Tongue (tissue), 2 donors: Measurements from ENCODE around the gene HSBP1L1. TPM values are rescaled to one million over a fixed set of nuclear protein-coding genes. Genes with fewer than 3 reads are reported as not detected.

ENCODE experiments used
- DNase-seq: peaks from one replicate; pipeline ENCODE4 v3.0.0-alpha.2; 2015
- total RNA-seq: library from RNA; depleted of rRNA; stranded (reverse); fragments of >200 nt; gene quantifications from one replicate; pipeline ENCODE4 v1.2.3, GENCODE V29; 2014

The HSBP1L1 gene
- total RNA-seq, 1 donor from 2014 or later, result 2.9 TPM

DNA sequence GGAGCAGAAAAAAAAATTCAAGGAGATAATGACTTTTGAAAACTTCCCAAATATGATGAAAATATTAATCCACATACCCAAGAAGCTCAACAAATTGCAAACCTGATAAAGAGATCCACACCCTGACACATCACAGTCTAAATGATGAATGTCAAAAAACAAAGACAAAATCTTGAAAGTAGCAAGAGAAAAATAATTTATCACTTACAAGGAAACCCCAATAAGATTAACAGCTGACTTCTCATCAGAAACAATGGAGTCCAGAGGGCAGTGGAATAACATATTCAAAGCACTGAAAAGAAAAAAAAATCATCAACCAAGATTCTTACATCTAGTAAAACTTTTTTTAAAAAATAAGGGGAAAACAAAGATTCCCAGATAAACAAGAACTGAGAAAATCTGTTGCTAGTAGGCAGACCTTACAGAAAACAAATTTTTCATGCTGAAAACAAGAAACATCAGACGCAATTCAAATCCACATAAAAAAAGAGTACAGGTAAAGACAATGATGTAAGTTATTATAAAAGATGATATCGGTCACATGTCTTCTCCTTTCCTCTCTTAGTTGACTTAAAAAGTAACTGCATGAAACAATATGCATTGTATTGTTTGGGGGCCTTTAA lies 34.3 kb upstream of the HSBP1L1 start:
- DNase-seq, result no peak

DNA sequence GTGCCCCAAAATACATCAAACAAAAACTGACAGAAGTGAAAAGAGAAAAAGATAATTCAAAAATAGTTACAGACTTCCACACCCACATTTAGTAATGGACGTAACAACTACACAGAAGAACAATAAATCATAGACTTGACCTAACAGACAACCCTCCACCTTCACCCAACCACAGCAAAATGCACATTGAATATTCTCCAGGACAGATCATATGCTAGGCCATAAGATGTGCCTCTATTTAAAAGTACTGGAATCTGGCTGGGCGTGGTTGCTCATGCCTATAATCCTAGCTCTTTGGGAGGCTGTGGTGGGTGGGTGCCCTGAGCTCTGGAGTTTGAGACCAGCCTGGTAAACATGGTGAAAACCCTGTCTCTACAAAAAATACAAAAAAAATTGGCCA lies 33.0 kb upstream of the HSBP1L1 start:
- DNase-seq, result no peak

DNA sequence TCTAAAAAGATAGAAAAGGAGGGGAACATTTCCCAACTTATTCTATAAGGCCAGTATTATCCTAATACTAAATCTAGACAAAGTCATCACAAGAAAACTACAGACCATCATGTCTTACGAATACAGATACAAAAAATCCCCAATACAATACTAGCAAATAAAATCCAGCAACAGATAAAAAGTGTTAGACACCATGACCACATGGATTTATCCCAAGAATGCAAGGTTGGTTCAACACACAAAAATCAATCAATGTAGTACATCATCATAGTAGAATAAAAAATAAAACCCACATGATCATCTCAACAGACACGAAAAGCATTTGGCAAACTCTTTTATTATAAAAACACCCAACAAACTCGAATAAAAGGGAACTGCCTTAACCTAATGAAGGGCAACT lies 31.5 kb upstream of the HSBP1L1 start:
- no peak for DNase-seq

DNA sequence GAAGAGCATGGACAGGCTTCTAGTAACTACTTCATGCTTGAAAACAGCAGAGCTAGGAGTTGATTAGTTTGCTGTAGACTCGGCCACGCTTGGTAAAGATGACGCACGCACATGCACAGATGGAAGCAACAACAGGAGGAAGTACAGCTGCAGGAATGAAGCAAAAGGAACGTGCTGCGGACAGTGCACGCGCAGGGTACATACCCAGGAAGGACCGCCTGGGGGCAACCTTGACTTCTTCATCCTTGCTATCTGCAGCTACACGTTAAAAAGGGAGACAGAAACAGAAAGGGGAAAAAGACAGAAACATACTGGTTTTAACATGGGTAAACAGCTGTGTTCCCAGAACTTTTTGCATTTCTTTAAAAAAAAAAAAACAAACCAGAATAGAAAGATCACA lies 30.7 kb upstream of the HSBP1L1 start:
- DNase-seq, result no peak

DNA sequence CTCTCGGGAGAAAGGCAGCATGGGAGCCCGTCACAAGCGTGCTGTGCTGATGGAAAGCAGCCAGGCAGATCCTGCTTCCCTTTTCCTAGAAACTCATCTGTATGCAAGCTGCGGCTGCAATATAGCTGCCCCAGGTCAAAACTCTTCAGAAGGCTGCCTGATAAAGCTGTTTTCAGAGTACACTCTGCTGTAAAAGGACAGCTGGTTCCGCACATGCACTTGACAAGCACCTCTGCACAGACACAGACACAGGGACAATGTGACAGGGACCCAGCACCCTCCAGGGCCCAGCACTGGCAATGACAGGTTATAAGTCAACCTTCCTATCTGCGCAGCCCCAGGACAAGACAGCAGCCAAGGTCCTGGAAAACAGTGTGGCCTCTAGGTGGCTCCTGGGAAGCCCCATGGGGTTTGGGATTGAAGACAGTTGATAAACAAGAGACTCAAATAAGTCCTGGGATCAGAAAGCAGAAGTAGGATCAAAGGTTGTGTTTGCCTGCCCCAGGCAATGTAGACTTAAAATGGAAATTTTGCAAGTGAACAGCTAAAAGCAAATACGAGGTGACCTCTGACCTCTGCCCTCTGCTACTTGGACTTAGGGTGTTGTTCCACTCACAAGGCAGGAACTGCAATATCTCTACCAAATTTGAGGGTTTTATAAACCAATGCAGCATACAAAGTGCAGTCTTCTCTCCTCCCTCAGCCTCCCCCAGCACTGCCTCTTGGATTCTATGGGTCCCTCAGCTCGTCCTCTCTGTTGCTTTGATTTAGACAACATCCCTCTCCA lies 29.9 kb upstream of the HSBP1L1 start:
- no peak for DNase-seq

DNA sequence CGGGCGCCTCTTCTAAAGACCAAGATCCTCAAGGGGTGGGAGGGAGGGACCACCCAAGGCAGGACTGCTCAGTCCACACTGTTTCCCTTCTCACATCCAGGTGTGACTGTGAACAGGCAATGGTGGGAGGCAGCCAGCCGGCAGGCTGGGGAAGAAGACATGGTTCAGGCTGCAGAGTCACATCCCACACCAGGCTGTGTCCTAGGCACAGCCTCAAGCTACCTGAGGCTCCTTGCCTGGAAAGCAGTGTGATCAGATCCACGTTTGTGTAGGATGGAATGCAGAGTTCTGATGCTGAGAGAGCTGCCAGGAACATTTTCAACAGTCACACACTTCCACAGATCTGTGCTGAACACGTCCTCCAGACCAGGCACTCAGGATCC lies 29.4 kb upstream of the HSBP1L1 start:
- DNase-seq, result no peak

DNA sequence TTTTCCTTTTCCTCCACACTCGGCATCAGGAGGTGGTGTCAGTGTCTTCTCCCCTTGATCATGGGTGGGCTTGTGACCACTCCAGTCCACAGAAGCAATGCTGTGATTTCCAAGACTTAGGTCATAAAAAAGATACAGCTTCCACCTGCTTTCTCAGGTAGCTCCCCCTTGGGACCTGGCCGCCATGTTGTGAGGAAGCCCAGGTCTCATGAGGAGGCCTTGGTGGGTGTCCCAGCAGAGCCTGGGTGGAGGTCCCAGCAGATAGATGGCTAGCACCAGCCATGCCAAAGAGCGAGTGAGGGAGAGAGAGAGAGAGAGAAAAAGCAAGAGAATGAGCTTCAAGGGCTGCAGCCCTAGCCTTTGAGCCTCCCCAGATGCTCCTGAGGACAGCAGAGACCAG lies 28.9 kb upstream of the HSBP1L1 start:
- no peak for DNase-seq

DNA sequence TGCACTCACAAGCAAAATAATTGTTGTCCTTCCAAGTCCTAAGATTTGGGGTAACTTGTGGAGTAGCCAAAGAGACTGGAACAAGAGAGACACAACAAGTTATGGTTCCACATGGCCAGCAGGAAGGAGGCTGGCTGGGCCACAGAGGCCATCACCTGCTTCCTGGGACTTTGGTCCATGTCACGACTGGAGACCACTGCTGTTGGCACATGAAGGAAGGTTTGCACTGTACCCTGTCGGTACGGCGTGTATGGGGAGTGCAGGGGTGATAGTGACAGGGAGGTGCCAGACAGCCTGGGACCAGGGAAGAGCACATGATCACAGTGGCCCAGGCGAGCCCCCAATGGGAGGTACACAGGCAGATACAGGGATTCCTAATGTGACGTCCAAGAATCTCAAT lies 28.5 kb upstream of the HSBP1L1 start:
- DNase-seq, result no peak

DNA sequence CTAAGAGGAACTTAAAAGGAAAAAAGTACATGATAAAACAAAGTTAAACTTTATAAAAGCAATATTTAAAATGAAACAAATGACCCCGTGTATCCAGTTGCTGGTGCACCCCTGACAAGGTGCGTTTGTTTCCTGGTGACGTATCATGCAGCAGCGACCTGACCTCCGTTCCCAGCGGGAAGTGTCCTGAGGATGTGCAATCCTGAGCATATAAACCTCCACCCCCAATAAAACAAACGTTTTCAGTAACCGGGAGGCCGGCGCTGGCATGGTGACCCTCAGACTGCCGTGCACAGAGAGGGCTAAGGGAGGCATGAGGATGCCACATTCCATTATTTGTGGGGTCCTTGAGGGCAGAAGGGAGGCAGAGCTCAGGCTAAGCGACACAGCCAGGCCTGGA lies 27.8 kb upstream of the HSBP1L1 start:
- DNase-seq, result no peak

DNA sequence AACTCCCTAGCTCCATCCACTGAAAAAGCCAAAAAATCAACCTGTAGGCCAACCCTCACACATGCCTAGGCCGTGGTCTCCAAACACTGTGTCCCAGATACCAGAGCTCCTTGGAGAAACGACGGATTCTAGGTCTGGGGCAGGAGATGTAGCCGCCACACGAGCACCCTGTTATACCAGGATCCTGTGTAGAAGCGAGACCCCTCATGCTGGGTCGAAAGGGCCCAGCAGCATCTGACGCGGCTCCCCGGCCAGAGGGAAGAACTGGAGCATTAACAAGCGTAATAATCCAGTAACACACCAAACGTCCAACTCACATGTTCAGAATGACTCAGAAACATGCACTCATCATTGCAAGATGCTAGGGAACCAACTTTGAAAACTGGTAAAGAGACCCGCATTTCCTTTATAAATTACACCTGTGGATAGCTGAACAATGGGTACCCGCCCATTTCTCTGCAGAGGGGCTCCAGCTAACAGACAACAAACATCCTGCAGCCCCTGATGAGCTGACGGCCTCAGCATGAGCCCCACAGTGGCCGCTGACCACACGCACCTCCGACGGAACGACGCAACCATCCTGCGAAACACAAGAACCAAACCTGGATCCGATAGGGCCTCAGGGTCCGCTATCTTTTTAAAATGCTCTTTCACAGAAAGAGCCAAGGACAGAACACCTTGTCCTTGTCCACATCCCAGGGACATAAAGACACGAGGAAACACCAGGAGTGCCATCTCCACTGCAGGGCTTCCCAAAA lies 27.2 kb upstream of the HSBP1L1 start:
- no peak for DNase-seq

DNA sequence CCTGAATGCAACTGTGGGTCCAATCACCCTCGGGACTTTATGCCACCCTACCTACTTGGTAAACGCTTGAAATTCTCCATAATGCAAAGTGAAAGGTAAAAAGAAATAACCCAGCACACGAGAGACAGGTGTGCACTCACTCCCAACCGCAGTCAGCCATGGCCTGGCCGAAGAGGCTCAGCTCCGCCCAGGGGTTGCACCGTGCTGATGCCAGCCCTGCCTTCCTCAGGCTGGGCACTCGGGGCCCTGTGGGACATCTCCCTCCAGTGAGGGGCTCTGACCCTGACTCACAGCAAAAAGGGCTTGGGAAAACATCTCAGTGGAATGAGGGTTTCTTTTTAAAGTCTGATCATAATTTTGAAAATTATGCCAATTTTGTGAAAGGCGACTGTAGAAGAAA lies 26.2 kb upstream of the HSBP1L1 start:
- DNase-seq, result no peak

DNA sequence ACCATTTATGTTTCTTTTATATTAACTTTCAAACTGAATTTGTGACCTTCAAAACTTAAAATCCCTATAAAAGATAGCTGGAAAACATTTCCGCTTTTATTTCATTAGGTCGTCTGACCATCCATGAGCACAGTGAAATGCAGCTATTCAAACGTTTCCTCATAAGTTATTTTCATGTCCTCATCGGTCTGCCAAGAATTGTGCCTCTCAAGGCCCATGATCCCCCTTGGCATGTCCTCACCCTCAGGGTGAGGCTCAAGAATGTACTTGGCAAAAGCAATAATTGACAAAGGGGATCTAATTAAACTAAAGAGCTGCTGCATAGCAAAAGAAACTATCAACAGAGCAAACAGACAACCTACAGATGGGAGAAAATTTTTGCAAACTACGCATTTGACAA lies 25.3 kb upstream of the HSBP1L1 start:
- no peak for DNase-seq

DNA sequence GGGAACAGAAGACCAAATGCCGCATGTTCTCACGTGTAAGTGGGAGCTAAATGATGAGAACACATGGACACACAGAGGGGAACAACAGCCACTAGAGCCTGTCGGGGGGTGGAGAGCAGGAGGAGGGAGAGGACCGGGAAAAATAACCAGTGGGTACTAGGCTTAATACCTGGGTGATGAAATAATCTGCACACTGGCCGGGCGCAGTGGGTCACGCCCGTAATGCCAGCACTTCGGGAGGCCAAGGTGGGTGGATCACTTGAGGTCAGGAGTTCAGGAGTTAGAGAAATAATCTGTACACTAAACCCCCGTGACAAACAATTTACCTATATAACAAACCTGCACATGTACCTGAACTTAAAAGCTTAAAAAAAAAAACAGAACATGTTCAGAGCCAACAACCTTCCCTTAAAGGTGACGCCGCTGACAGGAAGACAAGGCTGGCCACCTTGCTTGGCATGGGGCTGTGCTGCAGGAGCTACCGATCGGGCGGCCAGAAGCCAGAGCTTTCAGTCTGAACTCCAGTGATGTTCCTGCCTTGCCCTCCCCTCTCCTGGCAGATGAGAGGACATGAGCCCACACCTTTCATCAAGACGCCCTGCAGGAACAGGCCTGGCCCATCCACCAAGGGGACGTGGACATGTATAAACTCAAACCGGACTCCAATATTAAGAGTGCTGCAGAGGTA lies 24.2 kb upstream of the HSBP1L1 start:
- DNase-seq, result no peak

DNA sequence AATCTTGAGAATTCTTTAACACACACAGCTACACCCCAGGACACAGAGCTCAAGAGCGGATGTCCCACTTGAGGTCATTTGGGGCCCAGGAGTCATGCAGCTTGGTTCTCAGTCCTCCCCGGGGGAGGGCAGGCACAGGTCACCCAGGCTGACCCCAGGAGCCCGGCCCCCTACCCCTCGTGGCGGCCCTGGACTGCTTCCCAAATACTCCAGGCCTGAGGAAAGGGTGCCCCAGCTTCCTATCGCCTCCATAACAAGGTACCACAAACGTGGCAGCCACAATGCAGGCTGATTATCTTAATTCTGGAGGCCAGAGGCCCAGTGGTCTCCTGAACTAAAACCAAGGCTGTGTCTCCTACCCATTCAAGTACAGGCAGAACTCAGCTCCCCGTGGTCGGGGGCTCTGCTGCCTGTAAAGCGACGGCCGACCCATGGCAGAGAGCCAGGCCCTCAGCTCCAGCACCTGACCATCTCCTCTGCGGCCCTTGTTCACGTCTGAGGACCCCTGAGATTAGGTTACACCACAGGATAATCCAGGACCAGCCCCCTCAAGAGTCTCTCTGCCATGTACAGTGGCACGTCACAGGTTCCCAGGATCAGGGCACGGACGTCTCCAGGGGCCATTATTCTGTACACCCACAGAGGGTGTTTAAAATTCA lies 23.5 kb upstream of the HSBP1L1 start:
- DNase-seq, result no peak

DNA sequence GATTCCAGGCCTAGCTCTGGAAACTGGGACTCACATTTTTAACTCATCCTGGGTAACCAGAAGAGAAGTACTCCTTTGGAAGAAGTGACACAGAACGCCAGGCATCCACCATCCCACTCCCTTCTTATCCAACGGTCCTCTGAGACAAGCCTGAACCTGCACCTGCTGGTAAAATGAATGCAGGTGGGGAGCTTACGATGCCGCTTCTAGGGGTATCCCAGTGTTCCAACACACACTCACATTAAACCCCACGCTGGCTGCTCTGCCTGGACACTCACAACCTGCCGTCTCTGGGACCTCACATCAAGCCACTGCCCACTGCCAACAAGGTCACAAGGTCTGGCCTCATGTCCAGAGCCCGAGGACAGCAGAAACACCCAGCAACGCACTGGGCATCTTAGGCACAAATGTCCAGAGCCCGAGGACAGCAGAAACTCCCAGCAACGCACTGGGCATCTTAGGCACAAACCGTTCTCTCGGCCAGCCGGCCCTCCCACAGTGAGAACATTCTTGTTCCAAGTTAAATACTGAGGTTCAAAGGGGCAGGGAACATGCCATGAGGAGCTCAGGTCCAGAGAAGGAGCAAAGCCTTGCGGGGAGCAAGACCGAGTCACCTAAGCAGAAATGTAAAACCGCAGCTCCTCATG lies 22.8 kb upstream of the HSBP1L1 start:
- no peak for DNase-seq

DNA sequence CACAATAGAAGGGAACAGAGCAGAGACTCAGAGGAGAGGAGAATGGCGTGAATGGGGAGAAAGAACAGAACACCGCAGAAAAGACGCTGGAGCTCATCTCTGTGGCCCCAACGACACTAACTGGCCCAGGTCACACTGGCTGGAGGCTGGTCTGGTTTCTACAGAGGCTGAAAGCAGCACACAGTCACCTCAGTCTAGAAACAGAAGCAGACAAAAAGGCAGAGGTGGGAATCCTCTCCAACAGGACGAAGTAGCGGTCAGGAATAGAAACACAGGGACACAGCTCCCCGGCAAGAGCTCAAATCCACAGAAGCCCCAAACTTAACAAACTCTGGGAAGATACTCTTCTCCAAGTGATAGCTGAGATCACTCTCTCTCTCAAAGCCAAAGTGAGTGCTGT lies 22.2 kb upstream of the HSBP1L1 start:
- DNase-seq, result no peak

DNA sequence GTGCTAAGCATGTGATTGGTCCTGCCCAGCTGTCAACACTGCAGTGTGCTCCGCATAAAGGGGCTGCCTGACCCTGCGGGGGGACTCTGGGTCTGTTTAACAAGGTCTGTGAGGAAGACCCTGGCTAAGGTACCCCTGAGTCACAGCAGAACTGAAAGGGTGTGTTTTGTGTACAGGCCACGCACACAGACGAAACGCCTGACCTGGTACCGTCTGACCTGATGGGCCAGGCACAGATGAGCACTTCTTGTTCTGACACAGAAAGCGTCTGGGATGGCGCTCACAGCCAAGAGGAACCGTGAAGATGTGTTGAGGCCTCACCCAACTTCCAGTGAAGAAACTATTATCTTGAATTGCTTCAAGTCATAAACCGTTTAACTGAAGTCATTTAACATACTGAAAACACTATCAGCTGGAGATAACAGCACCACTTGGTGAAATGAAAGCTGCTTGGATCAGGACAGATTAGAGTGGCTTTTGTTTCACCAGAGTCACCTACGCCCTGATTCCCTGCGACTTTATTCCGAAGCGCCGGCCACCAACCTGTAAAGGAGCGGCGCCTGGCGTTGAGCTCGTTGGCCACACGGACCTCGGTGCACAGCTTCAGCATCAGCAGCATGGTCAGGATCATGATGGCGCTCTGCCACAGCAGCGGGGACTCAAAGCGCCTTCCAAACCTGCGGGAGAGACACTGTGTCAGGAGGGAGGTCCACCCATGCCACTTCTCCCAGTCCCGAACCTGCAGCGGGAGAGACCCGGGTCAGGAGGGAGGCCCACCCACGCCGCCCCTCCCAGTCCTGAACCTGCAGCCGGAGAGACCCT lies 21.4 kb upstream of the HSBP1L1 start:
- no peak for DNase-seq

DNA sequence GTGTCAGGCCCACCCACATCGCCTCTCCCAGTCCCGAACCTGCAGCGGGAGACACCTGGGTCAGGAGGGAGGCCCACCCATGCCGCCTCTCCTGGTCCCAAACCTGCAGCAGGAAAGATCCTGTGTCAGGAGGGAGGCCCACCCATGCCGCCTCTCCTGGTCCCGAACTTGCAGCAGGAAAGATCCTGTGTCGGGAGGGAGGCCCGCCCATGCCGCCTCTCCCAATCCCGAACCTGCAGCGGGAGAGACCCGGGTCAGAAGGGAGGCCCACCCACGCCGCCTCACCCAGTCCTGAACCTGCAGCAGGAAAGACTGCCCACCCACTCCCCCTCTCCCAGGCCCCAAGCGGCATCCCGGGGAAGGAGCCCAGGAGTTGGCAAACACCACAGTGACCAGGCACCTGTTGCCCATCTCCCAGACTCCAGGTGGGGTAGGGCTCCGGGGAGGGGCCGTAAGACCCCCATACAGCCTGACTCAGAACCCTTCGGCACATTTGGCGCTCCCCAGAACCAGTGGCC lies 20.8 kb upstream of the HSBP1L1 start:
- DNase-seq, result no peak

DNA sequence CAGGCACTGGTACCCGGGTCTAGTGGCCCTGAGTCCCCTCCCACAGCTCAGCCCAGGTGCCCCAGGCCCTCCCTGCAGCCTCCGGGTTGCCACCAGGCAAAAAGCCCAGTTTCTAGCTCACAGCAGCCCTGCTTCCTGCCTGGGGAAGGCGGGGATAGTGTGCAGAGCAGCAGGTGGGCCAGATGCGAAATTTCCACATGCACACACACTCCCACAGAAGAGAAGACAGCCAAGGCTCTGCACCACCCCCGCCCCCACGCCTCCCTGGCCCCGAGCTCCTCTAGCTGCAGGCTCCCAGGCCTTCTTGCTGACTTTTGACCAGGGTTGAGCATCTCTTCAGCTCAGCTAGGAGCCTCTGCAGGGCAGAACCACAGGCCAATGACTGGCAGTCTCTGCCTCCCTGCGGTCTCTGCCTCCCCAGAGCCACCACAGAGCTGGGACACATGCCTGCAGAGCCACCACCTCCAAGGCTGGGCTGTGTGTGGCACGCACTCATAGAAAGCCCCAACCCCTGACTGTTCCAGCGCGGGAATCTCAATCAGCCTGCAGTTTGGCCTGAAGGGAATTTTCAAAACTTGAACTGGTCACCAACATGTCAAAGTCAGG lies 20.2 kb upstream of the HSBP1L1 start:
- peak; percentile 32 for DNase-seq

DNA sequence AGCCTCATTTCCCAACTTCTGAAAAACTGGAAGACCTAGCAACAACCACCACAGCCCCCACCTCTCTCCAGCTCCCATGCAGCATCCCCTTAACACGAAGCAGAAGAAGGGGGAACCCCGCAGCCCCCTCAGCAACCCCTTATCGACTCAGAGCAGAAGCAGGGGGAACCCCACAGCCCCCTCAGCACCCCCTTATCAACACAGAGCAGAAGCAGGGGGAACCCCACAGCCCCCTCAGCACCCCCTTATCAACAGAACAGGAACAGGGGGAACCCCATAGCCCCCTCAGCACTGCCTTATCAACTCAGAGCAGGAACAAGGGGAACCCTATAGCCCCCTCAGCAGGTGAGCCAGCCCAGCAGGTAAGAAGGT lies 19.7 kb upstream of the HSBP1L1 start:
- DNase-seq, result no peak
